Natural killer cell (primary cell): ENCODE data around the gene RNF144B. TPM values are rescaled to one million over a fixed set of nuclear protein-coding genes. Genes with fewer than 3 reads are reported as not detected.
"Not testable (repeated sequence)": the region's sequence is repeated elsewhere in the genome, so short reads cannot be mapped to it uniquely, and the experiment has no call there.

Source experiments
- ATAC-seq, 3 donors: fragments of 150-1000 bp in 2 of 3; fragments of 200-7000 bp in 1 of 3; cut with Tn5 transposase; 1 replicate in 1 of 3; 2 replicates in 2 of 3; pipeline ENCODE4 v1.10.0; 2021; ENCODE audit warnings: mild to moderate bottlenecking in 2 of 3, moderate library complexity in 2 of 3
- DNase-seq, 2 donors: peaks; one replicate each; pipeline versions ENCODE4 v3.0.0 to v3.0.0-alpha.2; 2013 to 2021; ENCODE audit warnings: mixed read lengths in 1 of 2
- H3K27ac ChIP-seq: one replicate; pipeline ENCODE4 v1.5.1; 2013; ENCODE audit warnings: mild to moderate bottlenecking, low read length
- H3K27me3 ChIP-seq: one replicate; pipeline ENCODE4 v1.6.1; 2013; ENCODE audit warnings: low read length; ENCODE audit not compliant: control insufficient read depth, insufficient read depth
- H3K36me3 ChIP-seq: one replicate; pipeline ENCODE4 v1.6.1; 2013; ENCODE audit warnings: low read length; ENCODE audit not compliant: control insufficient read depth, insufficient read depth
- H3K4me1 ChIP-seq: one replicate; pipeline ENCODE4 v1.6.1; 2013; ENCODE audit warnings: low read length; ENCODE audit not compliant: control insufficient read depth, insufficient read depth
- H3K4me3 ChIP-seq: one replicate; pipeline ENCODE4 v1.5.1; 2013; ENCODE audit warnings: low read length
- H3K9me3 ChIP-seq: one replicate; pipeline ENCODE4 v1.6.1; 2013; ENCODE audit warnings: low read length; ENCODE audit not compliant: control insufficient read depth, insufficient read depth
- H3K27ac Mint-ChIP-seq, 2 donors: one replicate each; pipeline ENCODE4 v1.8.0; 2022; ENCODE audit warnings: mild to moderate bottlenecking in 2 of 2, mixed read lengths in 2 of 2, moderate library complexity in 1 of 2
- H3K27me3 Mint-ChIP-seq, 2 donors: one replicate each; pipeline ENCODE4 v1.8.0; 2022; ENCODE audit warnings: low read depth in 2 of 2, mixed read lengths in 2 of 2
- H3K36me3 Mint-ChIP-seq: one replicate; pipeline ENCODE4 v1.8.0; 2022; ENCODE audit warnings: mixed read lengths
- H3K4me1 Mint-ChIP-seq, 2 donors: one replicate each; pipeline ENCODE4 v1.8.0; 2022; ENCODE audit warnings: mixed read lengths in 2 of 2
- H3K4me3 Mint-ChIP-seq: one replicate; pipeline ENCODE4 v1.8.0; 2022; ENCODE audit warnings: mild to moderate bottlenecking, moderate library complexity, mixed read lengths
- H3K9me3 Mint-ChIP-seq, 2 donors: one replicate each; pipeline ENCODE4 v1.8.0; 2022; ENCODE audit warnings: mixed read lengths in 2 of 2
- CTCF ChIP-seq: fragments of 200-600 bp; IDR thresholded peaks from one replicate; pipeline ENCODE4 v1.8.0; 2022; ENCODE audit warnings: antibody characterized with exemption
- WGBS: methylation state at CpG from one replicate; pipeline ENCODE4 v1.1.7; 2013; ENCODE audit warnings: missing lambda C conversion rate; ENCODE audit not compliant: insufficient coverage; 5-methylcytosine and 5-hydroxymethylcytosine counted together
- intact Hi-C: fragments of 100-400 bp; cut with micrococcal nuclease; formaldehyde crosslinking; loops from one replicate; pipeline ENCODE4 v1.14.2; 2022
- total RNA-seq, 4 donors: library from RNA; stranded (reverse); fragments of 120-200 nt in 1 of 4; gene quantifications; one replicate each; pipeline versions ENCODE4 v1.2.3 to v1.2.4, GENCODE V29; 2013 to 2022

Gene RNF144B
- total RNA-seq, 3 donors from 2014 or later (not counting 1 experiment from before 2014, with no cell fraction given): 3.3 to 10.5 (median 5.2) TPM

- H3K27me3 Mint-ChIP-seq: no peaks in the 10 kb centered on the region
- no peak for TF ChIP-seq CTCF
- Histone ChIP-seq H3K4me3 (no peak overlapping the region), H3K4me1 (no peaks in the 10 kb centered on the region), H3K27ac (peak overlapping the region; percentile 28), H3K36me3 (peaks cover 7% of the 10 kb centered on the region), H3K27me3 (no peaks in the 10 kb centered on the region), H3K9me3 (no peaks in the 10 kb centered on the region)
- intact Hi-C loops: no loop called here
- no peaks in the 10 kb centered on the region for H3K9me3 Mint-ChIP-seq
- peak overlapping the region in 1 of 2 donors; percentile 25 for H3K27ac Mint-ChIP-seq
- WGBS: 65% methylated on average over 2 of the region's 2 CpGs
- no peak for DNase-seq
- ATAC-seq: no peak
- H3K36me3 Mint-ChIP-seq: no peaks in the 10 kb centered on the region
- peaks cover 8 to 9% of the 10 kb centered on the region in 2 donors for H3K4me1 Mint-ChIP-seq
- no peak overlapping the region for H3K4me3 Mint-ChIP-seq
Measured at GRCh38 chr6:18400831-18401446, 13.8 kb downstream of the RNF144B start.

- WGBS: 95% methylated on average over 4 of the region's 6 CpGs
- H3K36me3 Mint-ChIP-seq, H3K36me3 ChIP-seq, H3K27ac Mint-ChIP-seq, H3K4me3 ChIP-seq, H3K27ac ChIP-seq, ATAC-seq, H3K27me3 Mint-ChIP-seq, H3K9me3 Mint-ChIP-seq, H3K9me3 ChIP-seq, intact Hi-C loops, H3K4me3 Mint-ChIP-seq, H3K4me1 ChIP-seq, H3K27me3 ChIP-seq, DNase-seq: not testable (repeated sequence)
- H3K4me1 Mint-ChIP-seq: peaks cover 9 to 12% of the 10 kb centered on the region in 2 donors
Measured at GRCh38 chr6:18404965-18405364, 17.8 kb downstream of the RNF144B start.

GRCh38 chr6:18405477-18406293 is 18.5 kb downstream of the RNF144B start:
- intact Hi-C loops: no loop called here
- H3K9me3 ChIP-seq: no peaks in the 10 kb centered on the region
- ATAC-seq (no peak), DNase-seq (no peak)
- WGBS: 85% methylated on average over 4 of the region's 4 CpGs
- Mint-ChIP-seq H3K4me1 (peaks cover 5 to 9% of the 10 kb centered on the region in 2 donors), H3K9me3 (no peaks in the 10 kb centered on the region), H3K36me3 (no peaks in the 10 kb centered on the region), H3K27me3 (no peaks in the 10 kb centered on the region), H3K27ac (no peak overlapping the region), H3K4me3 (no peak overlapping the region)
- H3K4me1 ChIP-seq: no peaks in the 10 kb centered on the region
- H3K36me3 ChIP-seq: no peaks in the 10 kb centered on the region
- no peak for TF ChIP-seq CTCF
- no peaks in the 10 kb centered on the region for H3K27me3 ChIP-seq
- H3K4me3 ChIP-seq: no peak overlapping the region
- H3K27ac ChIP-seq: no peak overlapping the region

GRCh38 chr6:18406955-18407749 is 20.0 kb downstream of the RNF144B start:
- Mint-ChIP-seq H3K9me3 (no peaks in the 10 kb centered on the region), H3K36me3 (no peaks in the 10 kb centered on the region), H3K4me1 (peaks cover 0 to 5% of the 10 kb centered on the region in 2 donors), H3K27ac (no peak overlapping the region), H3K27me3 (no peaks in the 10 kb centered on the region), H3K4me3 (no peak overlapping the region)
- Histone ChIP-seq H3K9me3 (no peaks in the 10 kb centered on the region), H3K4me1 (no peaks in the 10 kb centered on the region), H3K4me3 (no peak overlapping the region), H3K27me3 (no peaks in the 10 kb centered on the region), H3K27ac (no peak overlapping the region), H3K36me3 (no peaks in the 10 kb centered on the region)
- intact Hi-C loops: no loop called here
- 92% methylated on average over 2 of the region's 4 CpGs for WGBS
- no peak for DNase-seq
- TF ChIP-seq CTCF: no peak
- no peak for ATAC-seq

- H3K9me3 Mint-ChIP-seq, ATAC-seq, H3K4me1 ChIP-seq, H3K27ac ChIP-seq, H3K9me3 ChIP-seq, H3K4me1 Mint-ChIP-seq, H3K27ac Mint-ChIP-seq, DNase-seq, H3K4me3 Mint-ChIP-seq, H3K27me3 ChIP-seq, intact Hi-C loops, H3K36me3 ChIP-seq, H3K4me3 ChIP-seq, H3K27me3 Mint-ChIP-seq, H3K36me3 Mint-ChIP-seq: not testable (repeated sequence)
- WGBS: 94% methylated on average over 11 of the region's 11 CpGs
Measured at GRCh38 chr6:18409602-18410001, 22.5 kb downstream of the RNF144B start.
